Calu3 (cell line): ENCODE measurements around the gene POU1F1. TPM values are rescaled to one million over a fixed set of nuclear protein-coding genes. Genes with fewer than 3 reads are reported as not detected.
A peak's percentile ranks its signal among the peaks of the same experiment; 100 is the strongest.

ENCODE experiments used
- Bru-seq: library from RNA; stranded (reverse); fragments of 400-500 nt; gene quantifications from one replicate; lab custom pipeline; 2021; lab: Mats Ljungman, UMichigan
- BruChase-seq, 2 experiments: library from RNA; stranded (reverse); fragments of 400-500 nt; gene quantifications; one replicate each; lab custom pipeline; 2021; lab: Mats Ljungman, UMichigan
- BruUV-seq: library from RNA; stranded (reverse); fragments of 400-500 nt; replicated peaks from 2 replicates; lab custom pipeline; 2021; lab: Mats Ljungman, UMichigan
- CTCF ChIA-PET: fragments of 300-600 bp; sonication (Branson Sonifier 250); formaldehyde crosslinking; loops from one replicate; lab custom pipeline; 2022; ENCODE audit warnings: antibody characterized with exemption; lab: Charles Lee
- DNase-seq: peaks from one replicate; pipeline ENCODE4 v3.0.0; 2022
- H3K27ac Mint-ChIP-seq: one replicate; pipeline ENCODE4 v1.8.0; 2022; ENCODE audit warnings: mixed read lengths; ENCODE audit not compliant: unreplicated experiment
- H3K27me3 Mint-ChIP-seq: one replicate; pipeline ENCODE4 v1.8.0; 2022; ENCODE audit warnings: mixed read lengths; ENCODE audit not compliant: unreplicated experiment
- H3K36me3 Mint-ChIP-seq: one replicate; pipeline ENCODE4 v1.8.0; 2022; ENCODE audit warnings: mild to moderate bottlenecking, moderate library complexity, mixed read lengths; ENCODE audit not compliant: insufficient read depth, unreplicated experiment
- H3K4me1 Mint-ChIP-seq: one replicate; pipeline ENCODE4 v1.8.0; 2022; ENCODE audit warnings: mild to moderate bottlenecking, low read depth, mixed read lengths; ENCODE audit not compliant: unreplicated experiment
- H3K4me3 Mint-ChIP-seq: one replicate; pipeline ENCODE4 v1.8.0; 2022; ENCODE audit warnings: mild to moderate bottlenecking, low read depth, moderate library complexity, mixed read lengths; ENCODE audit not compliant: unreplicated experiment
- H3K9me3 Mint-ChIP-seq: one replicate; pipeline ENCODE4 v1.8.0; 2022; ENCODE audit warnings: low read depth, mixed read lengths; ENCODE audit not compliant: unreplicated experiment
- intact Hi-C: fragments of 100-400 bp; cut with micrococcal nuclease; formaldehyde crosslinking; loops from one replicate; pipeline ENCODE4 v1.10.0; 2022; ENCODE audit not compliant: unreplicated experiment
- long read RNA-seq: library from polyadenylated mRNA; stranded (forward); transcript quantifications from one replicate; pipeline ENCODE4 v2.0.0, GENCODE V29; 2022
- total RNA-seq: library from RNA; stranded (reverse); gene quantifications from 2 replicates; pipeline ENCODE4 v1.2.3, GENCODE V29; 2022
- TF ChIP-seq, protein P1 (sequence below): fragments of 200-600 bp; IDR thresholded peaks from one replicate; pipeline ENCODE4 v1.8.0; 2022; ENCODE audit warnings: antibody characterized with exemption; ENCODE audit not compliant: unreplicated experiment

Gene POU1F1, protein sequence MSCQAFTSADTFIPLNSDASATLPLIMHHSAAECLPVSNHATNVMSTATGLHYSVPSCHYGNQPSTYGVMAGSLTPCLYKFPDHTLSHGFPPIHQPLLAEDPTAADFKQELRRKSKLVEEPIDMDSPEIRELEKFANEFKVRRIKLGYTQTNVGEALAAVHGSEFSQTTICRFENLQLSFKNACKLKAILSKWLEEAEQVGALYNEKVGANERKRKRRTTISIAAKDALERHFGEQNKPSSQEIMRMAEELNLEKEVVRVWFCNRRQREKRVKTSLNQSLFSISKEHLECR
- total RNA-seq (not detected in 2 replicates), Bru-seq, nascent RNA (percentile 12 among the genes with signal in this experiment), BruChase-seq, experiment 1, labeled RNA remaining after a 6-hour chase (percentile 5 among the genes with signal in this experiment), BruChase-seq, experiment 2, labeled RNA remaining after a 2-hour chase (percentile 5 among the genes with signal in this experiment)
- long read RNA-seq: 0 reads

DNA sequence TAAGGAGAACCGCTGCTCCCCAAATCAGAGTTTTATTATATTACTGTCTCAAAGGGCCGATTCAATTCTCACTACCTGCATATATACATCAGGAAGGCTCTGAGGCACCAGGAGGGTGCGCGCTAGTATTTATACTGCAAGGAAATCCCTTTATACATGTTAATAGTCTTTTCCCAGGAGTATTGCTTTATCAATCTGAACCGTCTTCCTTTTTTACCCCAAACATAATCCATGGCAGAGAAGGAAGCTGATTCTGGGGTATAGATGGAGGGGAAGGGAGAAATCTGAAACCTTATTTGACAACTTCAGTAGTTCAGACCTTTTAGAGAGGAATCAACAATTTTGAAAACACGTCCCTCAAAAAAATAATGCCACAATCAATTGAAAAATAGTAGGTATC is at the start of gene POU1F1:
TSS of gene POU1F1 (minus strand) at position 101 of the 400 bp plus-strand sequence. CDS start 122 bp downstream, outside the sequence.
- Mint-ChIP-seq H3K27ac (no peak within 1 kb of the TSS), H3K36me3 (no peaks in the 10 kb centered on the region), H3K27me3 (no peaks in the 10 kb centered on the region), H3K4me3 (no peak within 1 kb of the TSS), H3K4me1 (no peaks in the 10 kb centered on the region), H3K9me3 (no peaks in the 10 kb centered on the region)
- TF ChIP-seq, protein P1, sequence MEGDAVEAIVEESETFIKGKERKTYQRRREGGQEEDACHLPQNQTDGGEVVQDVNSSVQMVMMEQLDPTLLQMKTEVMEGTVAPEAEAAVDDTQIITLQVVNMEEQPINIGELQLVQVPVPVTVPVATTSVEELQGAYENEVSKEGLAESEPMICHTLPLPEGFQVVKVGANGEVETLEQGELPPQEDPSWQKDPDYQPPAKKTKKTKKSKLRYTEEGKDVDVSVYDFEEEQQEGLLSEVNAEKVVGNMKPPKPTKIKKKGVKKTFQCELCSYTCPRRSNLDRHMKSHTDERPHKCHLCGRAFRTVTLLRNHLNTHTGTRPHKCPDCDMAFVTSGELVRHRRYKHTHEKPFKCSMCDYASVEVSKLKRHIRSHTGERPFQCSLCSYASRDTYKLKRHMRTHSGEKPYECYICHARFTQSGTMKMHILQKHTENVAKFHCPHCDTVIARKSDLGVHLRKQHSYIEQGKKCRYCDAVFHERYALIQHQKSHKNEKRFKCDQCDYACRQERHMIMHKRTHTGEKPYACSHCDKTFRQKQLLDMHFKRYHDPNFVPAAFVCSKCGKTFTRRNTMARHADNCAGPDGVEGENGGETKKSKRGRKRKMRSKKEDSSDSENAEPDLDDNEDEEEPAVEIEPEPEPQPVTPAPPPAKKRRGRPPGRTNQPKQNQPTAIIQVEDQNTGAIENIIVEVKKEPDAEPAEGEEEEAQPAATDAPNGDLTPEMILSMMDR: no peak
- CTCF ChIA-PET: no interaction called here
- no TSS peak for BruUV-seq
- intact Hi-C loops: no loop called here
- no peak for DNase-seq

DNA sequence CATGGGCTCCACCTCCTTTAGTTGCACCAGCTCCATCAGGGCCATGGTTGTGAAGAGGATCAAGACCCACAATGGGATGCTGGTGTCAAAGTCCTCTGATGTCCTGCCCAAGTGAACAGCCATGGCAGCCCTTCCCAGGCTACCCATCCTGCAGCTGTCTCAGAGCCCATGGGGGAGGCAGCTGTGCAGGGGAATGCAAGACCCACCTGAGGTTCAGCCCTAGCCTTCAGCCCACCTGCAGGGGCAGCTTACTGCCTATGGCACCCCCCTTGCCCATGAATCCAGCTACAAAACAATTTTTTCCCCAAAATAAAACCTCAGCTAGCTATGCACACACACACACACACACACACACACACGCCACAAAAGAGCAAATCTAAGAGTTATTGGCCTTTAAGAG is 48.2 kb upstream of the POU1F1 start:
- no peak for DNase-seq
- intact Hi-C loops: no loop called here
- CTCF ChIA-PET: interaction anchor here (1.0 kb wide), 1 partner anchor 9 kb away, joined by 3 read pairs; no protein-coding TSS in a partner anchor
- Mint-ChIP-seq H3K27ac (no peak overlapping the region), H3K36me3 (peaks cover 9% of the 10 kb centered on the region), H3K4me1 (peaks cover 27% of the 10 kb centered on the region), H3K9me3 (peaks cover 28% of the 10 kb centered on the region), H3K4me3 (no peak overlapping the region), H3K27me3 (no peaks in the 10 kb centered on the region)
- no TSS peak for BruUV-seq
- TF ChIP-seq, protein P1: no peak

DNA sequence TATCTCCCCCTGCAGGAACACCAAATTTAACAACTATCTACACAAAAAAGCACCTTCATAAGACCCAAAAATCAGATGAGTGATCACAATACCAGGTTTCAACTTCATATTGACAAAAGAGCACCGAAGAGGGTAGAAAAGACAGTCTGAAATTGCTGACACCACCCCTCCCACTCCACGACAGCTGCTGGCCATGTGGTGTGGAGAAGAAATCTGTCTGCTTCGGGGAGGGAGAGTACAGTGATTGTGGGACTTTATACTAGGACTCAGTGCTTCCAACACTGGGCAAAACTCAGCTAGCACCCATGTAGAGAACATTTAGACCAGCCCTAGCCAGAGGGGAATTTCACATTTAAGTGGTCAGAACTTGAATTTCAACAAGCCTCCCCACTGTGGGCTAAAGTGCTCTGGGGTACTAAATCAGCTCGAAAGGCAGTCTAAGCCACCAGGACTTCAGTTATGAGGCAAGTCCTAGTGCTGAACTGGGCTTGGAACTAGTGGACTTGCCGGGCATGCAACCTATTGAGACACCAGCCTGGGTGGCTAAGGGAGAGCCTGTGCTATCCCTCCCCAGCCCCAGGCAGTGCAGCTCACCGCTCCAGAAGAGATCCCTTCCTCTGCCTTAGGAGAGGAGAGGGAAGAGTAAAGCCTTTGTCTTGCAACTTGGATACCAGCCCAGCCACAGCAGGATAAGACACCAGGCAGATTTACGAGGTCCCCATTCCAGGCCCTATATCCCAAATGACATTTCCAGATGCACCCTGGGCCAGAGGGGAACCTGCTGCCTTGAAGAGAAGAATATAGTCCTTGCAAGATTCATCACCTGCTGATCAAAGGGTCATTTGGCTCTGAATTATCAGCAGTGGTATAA is 44.6 kb upstream of the POU1F1 start:
- TF ChIP-seq, protein P1: no peak
- H3K36me3 Mint-ChIP-seq: peaks cover 21% of the 10 kb centered on the region
- CTCF ChIA-PET: no interaction called here
- no peak overlapping the region for H3K4me3 Mint-ChIP-seq
- DNase-seq: no peak
- peaks cover 15% of the 10 kb centered on the region for H3K9me3 Mint-ChIP-seq
- no peaks in the 10 kb centered on the region for H3K27me3 Mint-ChIP-seq
- BruUV-seq: no TSS peak
- intact Hi-C loops: no loop called here
- H3K4me1 Mint-ChIP-seq: peaks cover 45% of the 10 kb centered on the region
- peak overlapping the region; percentile 67 for H3K27ac Mint-ChIP-seq

DNA sequence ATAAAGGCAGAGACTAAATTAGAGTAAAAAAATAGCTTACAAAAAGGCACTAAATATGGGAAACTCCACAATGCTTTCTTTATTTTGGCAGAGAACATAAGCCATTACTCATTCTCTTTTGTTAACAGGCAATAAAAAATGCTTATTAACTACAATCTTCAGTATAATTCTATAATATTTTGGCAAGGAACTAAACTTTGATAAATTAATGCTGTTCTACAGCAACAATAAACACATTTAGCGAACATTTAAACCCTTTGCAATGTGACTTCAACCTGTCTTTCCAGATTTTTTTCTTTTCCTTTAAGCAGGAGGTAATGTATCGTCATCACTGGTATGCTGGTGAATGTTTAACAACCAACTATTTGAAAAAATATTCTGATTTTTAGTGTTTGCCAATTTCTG is 42.2 kb upstream of the POU1F1 start:
- intact Hi-C loops: loop anchor here (1.0 kb wide), 3 partner anchors 8 to 32 kb away; no protein-coding TSS in a partner anchor
- Mint-ChIP-seq H3K27me3 (no peaks in the 10 kb centered on the region), H3K4me3 (no peak overlapping the region), H3K4me1 (peaks cover 55% of the 10 kb centered on the region), H3K9me3 (peaks cover 5% of the 10 kb centered on the region), H3K36me3 (peaks cover 21% of the 10 kb centered on the region), H3K27ac (peak overlapping the region; percentile 97)
- DNase-seq: no peak
- no TSS peak for BruUV-seq
- CTCF ChIA-PET: interaction anchor here (0.8 to 1.5 kb wide), 2 partner anchors 18 to 35 kb away, joined by 3 read pairs; no protein-coding TSS in a partner anchor
- TF ChIP-seq, protein P1: no peak
